GM18505 (cell line): ENCODE data around the gene MTCH1.

ENCODE experiments used
- ATAC-seq: cut with Tn5 transposase; IDR thresholded peaks from one replicate; pipeline ENCODE4 v1.9.1; 2021; ENCODE audit not compliant: unreplicated experiment
- POLR2A ChIP-seq: IDR thresholded peaks from 4 replicates; pipeline ENCODE4 v1.6.1; 2011; ENCODE audit warnings: borderline replicate concordance; ENCODE audit not compliant: insufficient read depth, insufficient read length; ENCODE audit errors: extremely low read depth

MTCH1 gene

DNA sequence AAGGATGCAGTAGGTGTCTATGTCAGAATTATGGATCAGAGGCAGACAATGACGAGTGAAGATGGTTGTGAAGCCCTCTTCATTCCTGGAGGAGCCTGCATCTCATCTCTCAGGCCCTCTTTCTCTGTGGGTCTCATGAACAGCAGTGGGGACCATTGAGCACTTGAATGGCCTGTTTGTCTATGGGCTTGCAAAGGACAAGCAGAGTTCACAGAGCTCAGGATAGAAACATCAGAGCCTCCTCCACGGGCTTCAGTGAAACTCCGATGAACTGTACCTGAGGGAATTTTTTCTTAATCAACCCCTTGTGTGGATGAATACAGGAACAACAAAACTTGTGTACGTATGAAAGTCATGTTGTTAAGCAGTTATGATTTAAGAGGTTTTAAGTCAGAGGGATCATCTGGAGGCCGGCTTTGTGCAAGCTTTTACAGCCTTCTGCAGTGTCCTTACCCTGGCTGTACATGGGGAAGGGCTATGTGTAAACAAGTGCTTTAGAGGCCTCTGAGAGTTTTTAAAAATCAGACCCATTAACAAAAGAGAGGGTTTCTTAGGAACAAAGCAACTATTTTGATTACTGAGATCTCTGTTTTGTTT lies 61.1 kb downstream of the MTCH1 start:
- ATAC-seq: no peak
- TF ChIP-seq POLR2A: no peak

DNA sequence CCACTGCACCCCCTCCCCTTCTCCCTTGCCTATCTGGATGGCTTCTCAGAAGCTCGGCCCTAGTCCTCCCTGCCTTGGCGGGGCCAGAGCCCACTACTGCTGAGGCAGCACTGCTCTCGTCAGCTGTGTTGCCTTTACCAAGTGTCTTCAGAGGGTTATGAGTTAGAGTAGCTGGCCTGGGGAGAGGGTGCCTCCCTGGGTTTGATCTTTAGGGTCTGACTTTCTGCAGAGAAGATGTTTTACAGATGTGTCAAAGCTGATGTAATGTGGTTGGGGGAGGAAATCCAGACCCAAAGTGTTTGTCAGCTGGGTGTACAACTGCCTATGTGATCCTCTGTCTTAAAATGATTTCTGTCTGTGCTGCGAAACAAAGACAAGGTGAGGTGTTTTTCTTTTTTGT lies 61.9 kb downstream of the MTCH1 start:
- TF ChIP-seq POLR2A: no peak
- no peak for ATAC-seq

DNA sequence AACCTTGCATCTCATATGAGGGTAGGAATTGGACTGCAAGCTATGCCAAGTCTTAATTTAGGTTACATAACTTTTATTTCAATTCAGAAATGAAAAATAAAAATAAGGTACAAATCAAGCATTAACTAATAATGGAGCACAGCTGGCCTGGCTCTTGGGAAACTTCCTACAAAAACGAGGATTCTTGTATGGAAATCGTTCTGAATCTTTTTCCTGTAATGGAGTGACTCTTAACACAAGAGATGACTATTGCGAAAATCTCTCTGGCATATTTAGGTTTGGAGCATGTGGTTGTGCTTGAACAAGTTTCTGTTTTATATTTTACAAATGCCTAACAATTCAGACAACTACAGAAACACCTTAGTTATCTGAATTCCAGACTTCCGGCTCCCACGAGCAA lies 65.5 kb downstream of the MTCH1 start:
- ATAC-seq: no peak
- TF ChIP-seq POLR2A: no peak

DNA sequence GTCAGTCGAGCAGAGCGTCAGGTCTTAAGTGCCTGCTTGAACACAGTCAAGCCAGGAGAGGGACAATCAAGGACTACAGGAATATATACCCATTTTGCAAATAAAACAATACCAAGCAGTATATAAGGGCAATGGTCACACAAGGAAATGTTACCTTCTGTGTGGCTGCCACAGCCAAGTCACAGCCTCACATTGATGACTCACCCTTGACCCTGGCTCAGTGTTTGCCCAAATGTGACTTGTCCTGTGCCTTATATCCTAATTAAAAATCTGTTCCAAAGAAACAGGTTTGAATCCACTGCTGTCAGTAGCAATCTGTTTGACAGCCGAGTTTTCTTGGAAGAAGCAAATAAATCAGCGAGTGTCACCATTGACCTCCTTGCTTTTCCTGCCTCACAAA lies 65.9 kb downstream of the MTCH1 start:
- TF ChIP-seq POLR2A: no peak
- no peak for ATAC-seq
